GM23248 (cell line): ENCODE results near the gene FOXRED1. TPM values are rescaled to one million over a fixed set of nuclear protein-coding genes. Genes with fewer than 3 reads are reported as not detected.
"Not testable (repeated sequence)": the region's sequence is repeated elsewhere in the genome, so short reads cannot be mapped to it uniquely, and the experiment has no call there.

Experiments used
- DNase-seq: peaks from one replicate; pipeline ENCODE4 v3.0.0-alpha.2; 2015
- H2AFZ ChIP-seq: fragments of 200-600 bp; sonication (generic); 2 replicates; pipeline ENCODE4 v1.6.1; 2016; ENCODE audit warnings: antibody characterized with exemption
- H3F3A ChIP-seq: fragments of 200-600 bp; sonication (generic); 2 replicates; pipeline ENCODE4 v1.6.1; 2016; ENCODE audit warnings: mild to moderate bottlenecking, antibody characterized with exemption, mixed run types; ENCODE audit not compliant: insufficient read depth
- H3K27ac ChIP-seq: fragments of 200-600 bp; sonication (generic); 2 replicates; pipeline ENCODE4 v1.5.1; 2016; ENCODE audit warnings: mild to moderate bottlenecking
- H3K27me3 ChIP-seq: fragments of 200-600 bp; sonication (generic); replicated peaks from 2 replicates; pipeline ENCODE4 v1.6.1; 2016; ENCODE audit warnings: mild to moderate bottlenecking; ENCODE audit not compliant: insufficient read depth
- H3K36me3 ChIP-seq: fragments of 200-600 bp; sonication (generic); 2 replicates; pipeline ENCODE4 v1.6.1; 2016; ENCODE audit warnings: low read depth, mild to moderate bottlenecking
- H3K4me1 ChIP-seq: fragments of 200-600 bp; sonication (generic); 2 replicates; pipeline ENCODE4 v1.6.1; 2016; ENCODE audit warnings: mild to moderate bottlenecking; ENCODE audit not compliant: insufficient read depth
- H3K4me2 ChIP-seq: fragments of 200-600 bp; sonication (generic); one replicate; pipeline ENCODE4 v1.6.1; 2016; ENCODE audit warnings: mild to moderate bottlenecking; ENCODE audit not compliant: unreplicated experiment
- H3K4me3 ChIP-seq: fragments of 200-600 bp; sonication (generic); 2 replicates; pipeline ENCODE4 v1.5.1; 2016; ENCODE audit warnings: mild to moderate bottlenecking
- H3K79me2 ChIP-seq: fragments of 200-600 bp; sonication (generic); 2 replicates; pipeline ENCODE4 v1.6.1; 2016; ENCODE audit warnings: mild to moderate bottlenecking; ENCODE audit not compliant: insufficient read depth
- H3K9ac ChIP-seq: fragments of 200-600 bp; sonication (generic); 2 replicates; pipeline ENCODE4 v1.6.1; 2016; ENCODE audit warnings: mild to moderate bottlenecking
- H3K9me2 ChIP-seq: fragments of 200-600 bp; sonication (generic); 2 replicates; pipeline ENCODE4 v1.6.1; 2016; ENCODE audit warnings: mixed run types, mild to moderate bottlenecking, moderate library complexity; ENCODE audit not compliant: insufficient read depth
- H3K9me3 ChIP-seq: fragments of 200-600 bp; sonication (generic); one replicate; pipeline ENCODE4 v1.6.1; 2017; ENCODE audit warnings: low read depth
- H4K20me1 ChIP-seq: fragments of 200-600 bp; sonication (generic); 2 replicates; pipeline ENCODE4 v1.6.0; 2016; ENCODE audit not compliant: insufficient read depth
- EZH2 ChIP-seq: fragments of 200-600 bp; sonication (generic); IDR thresholded peaks from 2 replicates; pipeline ENCODE4 v1.6.1; 2018; ENCODE audit warnings: antibody characterized with exemption, mild to moderate bottlenecking; ENCODE audit not compliant: insufficient read depth, poor library complexity, severe bottlenecking
- EZH2phosphoT487 ChIP-seq: fragments of 200-600 bp; sonication (generic); IDR thresholded peaks from 2 replicates; pipeline ENCODE4 v1.6.1; 2018; ENCODE audit warnings: antibody characterized with exemption, moderate library complexity, mild to moderate bottlenecking, low read depth; ENCODE audit not compliant: insufficient read depth
- WGBS, 2 experiments: methylation state at CpG; one replicate each; pipeline ENCODE4 v1.1.6; 2015 to 2017; ENCODE audit warnings: low lambda C conversion rate in 2 of 2, low coverage in 1 of 2; ENCODE audit errors: missing lambda C conversion rate in 2 of 2; 5-methylcytosine and 5-hydroxymethylcytosine counted together
- in situ Hi-C: fragments of 300-500 bp; cut with MboI; formaldehyde crosslinking; loops from 2 replicates; pipeline ENCODE4 v1.15.0; 2020
- polyA plus RNA-seq: library from polyadenylated mRNA; unstranded; fragments of >200 nt; fragmentation: Nextera tagmentation; extraction: Ambion mirVana; gene quantifications from 2 replicates; pipeline ENCODE4 v1.2.1, GENCODE V29; 2016
- total RNA-seq: library from RNA; depleted of rRNA; stranded (reverse); fragments of >200 nt; shearing (Covaris generic); gene quantifications from 2 replicates; pipeline ENCODE4 v1.2.3, GENCODE V29; 2014

The FOXRED1 gene
- total and polyA plus RNA-seq, 2 experiments from 2014 or later = 9.0 to 14.1 TPM

DNA sequence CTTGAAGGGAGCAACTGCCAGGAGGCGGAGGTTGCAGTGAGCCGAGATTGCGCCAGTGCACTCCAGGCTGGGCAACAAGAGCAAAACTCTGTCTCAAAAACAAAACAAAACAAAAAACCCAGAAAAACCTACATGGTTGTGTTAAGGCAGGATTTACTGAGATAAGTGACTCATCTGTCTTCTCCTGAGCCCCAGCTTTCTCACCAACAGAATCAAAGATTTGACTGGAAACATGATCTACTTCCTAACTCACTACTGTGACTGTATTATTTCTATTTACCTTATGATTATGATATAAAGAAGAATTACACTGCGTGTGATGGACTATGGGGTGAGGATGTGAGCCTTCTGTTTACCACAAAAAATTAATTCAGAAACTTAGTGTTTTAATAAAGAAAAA, 35.6 kb upstream of the FOXRED1 start:
- H3K4me3 ChIP-seq = no peak overlapping the region
- no peak overlapping the region for H2AFZ ChIP-seq
- H3K9me2 ChIP-seq = no peaks in the 10 kb centered on the region
- no peaks in the 10 kb centered on the region for H3K9me3 ChIP-seq
- no peak overlapping the region for H3K4me2 ChIP-seq
- in situ Hi-C loops = no loop called here
- peaks cover 12% of the 10 kb centered on the region for H3K79me2 ChIP-seq
- H3K27ac ChIP-seq = no peak overlapping the region
- peak; percentile 13 for DNase-seq
- 0 out of 2 replicates have a peak, but pooled peaks cover 5% of the 10 kb centered on the region for H3F3A ChIP-seq
- H3K4me1 ChIP-seq = no peaks in the 10 kb centered on the region
- H3K36me3 ChIP-seq = no peaks in the 10 kb centered on the region
- H3K27me3 ChIP-seq = no peaks in the 10 kb centered on the region
- no peaks in the 10 kb centered on the region for H4K20me1 ChIP-seq
- H3K9ac ChIP-seq = no peak overlapping the region
- 98% methylated on average over 4 of the region's 4 CpGs for WGBS, 2 experiments
- TF ChIP-seq EZH2phosphoT487 (no peak), EZH2 (no peak)

DNA sequence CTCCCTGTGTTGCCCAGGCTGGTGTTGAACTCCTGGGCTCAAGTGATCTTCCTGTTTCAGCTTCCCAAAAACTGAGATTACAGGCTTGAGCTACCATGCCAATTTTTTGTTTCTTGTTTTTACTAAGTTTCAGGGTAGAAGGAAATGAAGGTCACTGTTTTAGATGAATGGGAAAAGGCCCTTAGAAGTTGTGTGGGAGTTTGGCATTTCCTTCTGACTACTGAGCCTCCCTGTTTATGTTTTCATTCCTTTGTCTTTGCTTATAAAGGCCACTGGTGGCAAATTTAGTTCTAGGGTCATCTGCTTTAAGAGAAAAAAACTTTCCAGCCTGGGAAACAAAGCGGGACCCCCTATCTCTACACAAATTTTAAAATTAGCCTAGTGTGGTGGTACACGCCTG, 22.3 kb upstream of the FOXRED1 start:
- H3K9ac ChIP-seq = no peak overlapping the region; the same call in 1 of the 2 replicates
- no peaks in the 10 kb centered on the region for H3K9me2 ChIP-seq
- H3K4me3 ChIP-seq = no peak overlapping the region
- peaks cover 12% of the 10 kb centered on the region for H3K4me1 ChIP-seq
- DNase-seq = peak; percentile 67
- H2AFZ ChIP-seq = no peak overlapping the region
- TF ChIP-seq EZH2 (no peak), EZH2phosphoT487 (no peak)
- 83 to 91% methylated on average over 2 of the region's 2 CpGs for WGBS, 2 experiments
- H3K4me2 ChIP-seq = peak overlapping the region; percentile 44
- H3K36me3 ChIP-seq = peaks cover 17% of the 10 kb centered on the region; the same call in 1 of the 2 replicates
- peak overlapping the region; percentile 29 for H3K27ac ChIP-seq
- in situ Hi-C loops = no loop called here
- H3F3A ChIP-seq = peaks cover 17% of the 10 kb centered on the region
- no peaks in the 10 kb centered on the region for H3K9me3 ChIP-seq
- H3K79me2 ChIP-seq = peaks cover 4% of the 10 kb centered on the region; the same call in 1 of the 2 replicates
- no peaks in the 10 kb centered on the region for H3K27me3 ChIP-seq
- no peaks in the 10 kb centered on the region for H4K20me1 ChIP-seq

DNA sequence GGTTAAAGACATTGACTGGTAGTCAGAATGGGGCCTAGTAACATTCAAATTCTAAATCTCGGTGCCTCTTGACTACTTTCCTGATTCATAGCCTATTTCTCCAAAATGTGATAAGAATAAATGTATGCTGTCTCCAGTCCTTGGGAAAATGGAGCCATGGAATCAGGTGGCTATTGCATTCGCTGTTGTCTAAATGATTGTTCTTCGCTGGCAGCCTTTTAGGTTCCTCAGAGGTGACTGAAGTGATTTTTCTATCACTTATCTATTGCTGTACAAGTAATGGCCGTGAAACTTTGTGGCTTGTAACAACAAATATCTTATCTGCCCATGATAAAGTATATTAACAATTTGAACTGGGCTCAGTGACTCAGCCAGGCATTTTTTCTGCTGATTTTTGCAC, 15.7 kb upstream of the FOXRED1 start:
- WGBS, 2 experiments = 97 to 99% methylated on average over 4 of the region's 4 CpGs
- DNase-seq = no peak
- peaks cover 13% of the 10 kb centered on the region for H3K4me1 ChIP-seq
- no peak overlapping the region for H3K27ac ChIP-seq
- no peaks in the 10 kb centered on the region for H3K9me3 ChIP-seq
- H3K4me3 ChIP-seq = no peak overlapping the region
- no peaks in the 10 kb centered on the region for H3K79me2 ChIP-seq
- no peaks in the 10 kb centered on the region for H4K20me1 ChIP-seq
- no peak overlapping the region for H2AFZ ChIP-seq
- H3F3A ChIP-seq = peaks cover 17% of the 10 kb centered on the region; the same call in 1 of the 2 replicates
- H3K36me3 ChIP-seq = peaks cover 7% of the 10 kb centered on the region
- no peak for TF ChIP-seq EZH2phosphoT487
- no peak for TF ChIP-seq EZH2
- H3K4me2 ChIP-seq = no peak overlapping the region
- H3K27me3 ChIP-seq = no peaks in the 10 kb centered on the region
- in situ Hi-C loops = no loop called here
- H3K9me2 ChIP-seq = no peaks in the 10 kb centered on the region
- H3K9ac ChIP-seq = no peak overlapping the region

DNA sequence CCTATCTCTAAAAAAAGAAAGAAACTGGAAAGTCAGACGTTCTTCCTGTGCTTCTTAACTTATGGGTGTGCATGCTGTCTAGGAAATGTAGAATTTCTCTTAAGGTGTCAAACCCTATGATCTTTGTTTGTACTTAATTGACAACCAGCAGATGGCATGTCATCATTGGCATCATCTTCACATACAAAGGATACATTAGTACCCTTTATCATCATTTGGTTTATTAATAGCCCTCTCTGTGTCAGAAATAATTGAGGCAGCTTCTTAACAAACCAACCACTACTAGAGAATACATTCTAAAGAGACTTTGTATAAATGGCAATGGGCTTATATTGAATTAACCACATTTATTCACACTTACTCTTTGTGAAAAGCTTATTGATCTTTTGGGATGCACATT, 14.1 kb upstream of the FOXRED1 start:
- DNase-seq = no peak
- 14 to 21% methylated on average over 1 of the region's 1 CpG for WGBS, 2 experiments
- TF ChIP-seq EZH2 (no peak), EZH2phosphoT487 (no peak)

DNA sequence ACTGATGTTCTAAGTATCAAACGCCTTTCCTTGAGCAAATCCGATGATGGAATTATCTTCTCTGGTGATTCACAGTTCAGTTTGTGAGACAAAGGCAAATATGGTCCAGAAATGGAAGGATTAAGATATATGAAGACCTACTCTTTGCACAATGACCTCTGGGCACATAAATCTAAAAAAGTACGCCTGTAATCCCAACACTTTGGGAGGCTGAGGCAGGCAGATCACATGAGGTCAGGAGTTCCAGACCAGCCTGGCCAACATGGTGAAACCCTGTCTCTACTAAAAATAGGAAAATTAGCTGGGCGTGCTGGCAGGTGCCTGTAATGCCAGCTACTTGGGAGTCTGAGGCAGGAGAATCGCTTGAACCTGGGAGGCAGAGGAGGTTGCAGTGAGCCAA, 13.4 kb upstream of the FOXRED1 start:
- H3K27ac ChIP-seq, H4K20me1 ChIP-seq, H3K4me3 ChIP-seq, in situ Hi-C loops, H3K4me2 ChIP-seq, H3K79me2 ChIP-seq, H3K9me2 ChIP-seq, H3K9ac ChIP-seq, H3K9me3 ChIP-seq, H2AFZ ChIP-seq, DNase-seq, H3K27me3 ChIP-seq: not testable (repeated sequence)
- peaks cover 32% of the 10 kb centered on the region for H3F3A ChIP-seq
- H3K36me3 ChIP-seq = peaks cover 10% of the 10 kb centered on the region
- WGBS, 2 experiments = 96 to 97% methylated on average over 5 of the region's 5 CpGs
- peaks cover 14% of the 10 kb centered on the region for H3K4me1 ChIP-seq

More for the DNA sequence above, 14.1 kb upstream of the FOXRED1 start:
- H3F3A ChIP-seq = peaks cover 26% of the 10 kb centered on the region; the same call in 1 of the 2 replicates
- H3K4me3 ChIP-seq = no peak overlapping the region
- H3K9ac ChIP-seq = no peak overlapping the region
- no peak overlapping the region for H3K27ac ChIP-seq
- H2AFZ ChIP-seq = no peak overlapping the region
- H3K27me3 ChIP-seq = no peaks in the 10 kb centered on the region
- no peaks in the 10 kb centered on the region for H4K20me1 ChIP-seq
- no peaks in the 10 kb centered on the region for H3K9me2 ChIP-seq
- H3K36me3 ChIP-seq = peaks cover 7% of the 10 kb centered on the region
- H3K9me3 ChIP-seq = no peaks in the 10 kb centered on the region
- peaks cover 14% of the 10 kb centered on the region for H3K4me1 ChIP-seq
- in situ Hi-C loops = no loop called here
- H3K79me2 ChIP-seq = no peaks in the 10 kb centered on the region
- no peak overlapping the region for H3K4me2 ChIP-seq
